ENCODE results near the gene PSMD1.

The PSMD1 gene

DNA sequence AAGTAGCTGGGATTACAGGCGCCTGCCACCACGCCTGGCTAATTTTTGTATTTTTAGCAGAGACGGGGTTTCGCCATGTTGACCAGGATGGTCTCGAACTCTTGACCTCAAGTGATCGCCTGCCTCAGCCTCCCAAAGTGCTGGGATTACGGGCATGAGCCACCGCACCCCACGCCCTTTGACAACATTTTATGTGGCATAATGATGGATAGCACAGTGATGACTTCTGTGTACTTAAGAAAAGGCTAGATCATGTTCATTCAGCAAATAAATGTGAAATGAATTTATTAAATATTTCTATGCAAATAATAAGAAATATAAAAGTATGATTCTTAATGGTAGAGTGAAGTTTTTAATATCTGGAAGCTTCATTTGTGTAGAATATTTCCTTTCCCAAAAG lies 70.8 kb downstream of the PSMD1 start:
- no peak overlapping the region for H3K27ac ChIP-seq (ENCODE audit: low read depth, low read length)
- no peaks in the 10 kb centered on the region for H3K27me3 ChIP-seq (ENCODE audit: low read length)
- no peaks in the 10 kb centered on the region for H4K20me1 ChIP-seq (ENCODE audit: low read depth, low read length)
- no peak overlapping the region for H3K4me2 ChIP-seq (ENCODE audit: low read depth, low read length, poor library complexity, severe bottlenecking)
- H3K9me3 ChIP-seq (ENCODE audit: insufficient read depth, low read length) = no peaks in the 10 kb centered on the region
- H3K79me2 ChIP-seq (ENCODE audit: insufficient read depth, low read length) = no peaks in the 10 kb centered on the region
- peaks cover 3% of the 10 kb centered on the region; the same call in 1 of the 2 replicates for H3F3A ChIP-seq (ENCODE audit: insufficient read depth)
- H2AFZ ChIP-seq (ENCODE audit: low read depth, low read length, severe bottlenecking) = no peak overlapping the region
- no peaks in the 10 kb centered on the region for H3K36me3 ChIP-seq (ENCODE audit: low read length)
- no peak for TF ChIP-seq EZH2phosphoT487 (conservative IDR thresholded peaks at IDR 0.05; ENCODE audit: low read length)
- TF ChIP-seq, protein P1, sequence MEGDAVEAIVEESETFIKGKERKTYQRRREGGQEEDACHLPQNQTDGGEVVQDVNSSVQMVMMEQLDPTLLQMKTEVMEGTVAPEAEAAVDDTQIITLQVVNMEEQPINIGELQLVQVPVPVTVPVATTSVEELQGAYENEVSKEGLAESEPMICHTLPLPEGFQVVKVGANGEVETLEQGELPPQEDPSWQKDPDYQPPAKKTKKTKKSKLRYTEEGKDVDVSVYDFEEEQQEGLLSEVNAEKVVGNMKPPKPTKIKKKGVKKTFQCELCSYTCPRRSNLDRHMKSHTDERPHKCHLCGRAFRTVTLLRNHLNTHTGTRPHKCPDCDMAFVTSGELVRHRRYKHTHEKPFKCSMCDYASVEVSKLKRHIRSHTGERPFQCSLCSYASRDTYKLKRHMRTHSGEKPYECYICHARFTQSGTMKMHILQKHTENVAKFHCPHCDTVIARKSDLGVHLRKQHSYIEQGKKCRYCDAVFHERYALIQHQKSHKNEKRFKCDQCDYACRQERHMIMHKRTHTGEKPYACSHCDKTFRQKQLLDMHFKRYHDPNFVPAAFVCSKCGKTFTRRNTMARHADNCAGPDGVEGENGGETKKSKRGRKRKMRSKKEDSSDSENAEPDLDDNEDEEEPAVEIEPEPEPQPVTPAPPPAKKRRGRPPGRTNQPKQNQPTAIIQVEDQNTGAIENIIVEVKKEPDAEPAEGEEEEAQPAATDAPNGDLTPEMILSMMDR (IDR thresholded peaks at IDR 0.05; ENCODE audit: insufficient read depth, low read length, poor library complexity, severe bottlenecking) = no peak
- no peak overlapping the region for H3K9ac ChIP-seq (ENCODE audit: low read length)
- no peak overlapping the region for H3K4me3 ChIP-seq (ENCODE audit: insufficient read depth, low read length, poor library complexity, severe bottlenecking)
- no peaks in the 10 kb centered on the region for H3K9me2 ChIP-seq (replicated peaks; ENCODE audit: insufficient read depth, low read length)

DNA sequence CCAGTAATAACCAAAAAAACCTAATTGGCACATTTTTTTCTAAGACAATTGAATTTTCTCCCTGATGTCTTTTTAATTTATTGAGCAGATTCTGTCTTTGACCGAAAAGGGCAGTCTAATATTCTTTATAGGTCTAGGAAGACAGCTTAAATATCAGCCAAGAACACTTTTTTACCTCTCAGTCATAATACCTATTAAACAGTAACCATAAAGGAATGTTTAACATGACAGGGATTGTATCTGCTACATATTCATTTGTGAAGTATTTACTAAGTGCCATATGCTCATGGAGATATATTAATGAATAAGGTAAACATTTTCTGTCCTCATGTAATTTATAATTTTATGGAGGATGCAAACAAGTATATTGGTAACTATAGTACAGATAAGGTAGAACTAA lies 71.3 kb downstream of the PSMD1 start:
- Histone ChIP-seq H3K36me3 (ENCODE audit: low read length) (no peaks in the 10 kb centered on the region), H3K9ac (ENCODE audit: low read length) (no peak overlapping the region), H3K4me3 (ENCODE audit: insufficient read depth, low read length, poor library complexity, severe bottlenecking) (no peak overlapping the region), H3K79me2 (ENCODE audit: insufficient read depth, low read length) (no peaks in the 10 kb centered on the region), H3K4me2 (ENCODE audit: low read depth, low read length, poor library complexity, severe bottlenecking) (no peak overlapping the region), H3K9me3 (ENCODE audit: insufficient read depth, low read length) (no peaks in the 10 kb centered on the region), H3K27me3 (ENCODE audit: low read length) (no peaks in the 10 kb centered on the region), H3F3A (ENCODE audit: insufficient read depth) (peaks cover 3% of the 10 kb centered on the region; the same call in 1 of the 2 replicates), H3K27ac (ENCODE audit: low read depth, low read length) (no peak overlapping the region), H4K20me1 (ENCODE audit: low read depth, low read length) (no peaks in the 10 kb centered on the region), H3K9me2 (replicated peaks; ENCODE audit: insufficient read depth, low read length) (no peaks in the 10 kb centered on the region), H2AFZ (ENCODE audit: low read depth, low read length, severe bottlenecking) (no peak overlapping the region)
- TF ChIP-seq, protein P1 (IDR thresholded peaks at IDR 0.05; ENCODE audit: insufficient read depth, low read length, poor library complexity, severe bottlenecking) = no peak

DNA sequence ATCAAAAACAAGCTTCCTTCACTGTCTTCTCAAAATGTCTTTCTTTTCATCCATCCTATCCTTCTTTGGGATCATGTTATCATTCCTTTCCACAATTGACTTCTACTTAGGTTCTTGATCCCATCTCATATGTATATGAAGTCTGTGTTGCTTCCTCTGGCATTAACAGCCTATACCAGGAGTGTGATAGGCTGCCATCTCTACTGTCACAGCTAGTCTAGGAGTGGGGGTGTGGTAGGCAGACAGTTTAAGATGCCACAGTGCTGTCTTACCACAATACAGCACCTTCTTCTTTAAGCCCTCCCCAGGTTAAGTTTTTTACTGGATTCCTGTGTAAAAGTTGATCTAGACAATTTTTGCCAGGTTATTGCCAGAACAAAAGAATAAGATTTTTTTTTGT lies 71.9 kb downstream of the PSMD1 start:
- Histone ChIP-seq H3K27ac (ENCODE audit: low read depth, low read length) (no peak overlapping the region), H3K27me3 (ENCODE audit: low read length) (no peaks in the 10 kb centered on the region), H3K36me3 (ENCODE audit: low read length) (no peaks in the 10 kb centered on the region), H3K4me2 (ENCODE audit: low read depth, low read length, poor library complexity, severe bottlenecking) (no peak overlapping the region), H3F3A (ENCODE audit: insufficient read depth) (peaks cover 3% of the 10 kb centered on the region; the same call in 1 of the 2 replicates), H3K4me3 (ENCODE audit: insufficient read depth, low read length, poor library complexity, severe bottlenecking) (no peak overlapping the region), H3K9me2 (replicated peaks; ENCODE audit: insufficient read depth, low read length) (no peaks in the 10 kb centered on the region), H3K9me3 (ENCODE audit: insufficient read depth, low read length) (no peaks in the 10 kb centered on the region), H4K20me1 (ENCODE audit: low read depth, low read length) (no peaks in the 10 kb centered on the region), H3K79me2 (ENCODE audit: insufficient read depth, low read length) (no peaks in the 10 kb centered on the region), H3K9ac (ENCODE audit: low read length) (no peak overlapping the region), H2AFZ (ENCODE audit: low read depth, low read length, severe bottlenecking) (no peak overlapping the region)
- TF ChIP-seq, protein P1 (IDR thresholded peaks at IDR 0.05; ENCODE audit: insufficient read depth, low read length, poor library complexity, severe bottlenecking) = no peak
- TF ChIP-seq EZH2phosphoT487 (conservative IDR thresholded peaks at IDR 0.05; ENCODE audit: low read length) = no peak
